ENCODE measurements around the gene ITIH4. TPM values are rescaled to one million over a fixed set of nuclear protein-coding genes. Genes with fewer than 3 reads are reported as not detected.

ITIH4 gene
- total and polyA plus RNA-seq, 2 of the 13 experiments (the other 11 are each of a cell fraction or from before 2014, with no cell fraction given) = 2.7 to 5.3 TPM

DNA sequence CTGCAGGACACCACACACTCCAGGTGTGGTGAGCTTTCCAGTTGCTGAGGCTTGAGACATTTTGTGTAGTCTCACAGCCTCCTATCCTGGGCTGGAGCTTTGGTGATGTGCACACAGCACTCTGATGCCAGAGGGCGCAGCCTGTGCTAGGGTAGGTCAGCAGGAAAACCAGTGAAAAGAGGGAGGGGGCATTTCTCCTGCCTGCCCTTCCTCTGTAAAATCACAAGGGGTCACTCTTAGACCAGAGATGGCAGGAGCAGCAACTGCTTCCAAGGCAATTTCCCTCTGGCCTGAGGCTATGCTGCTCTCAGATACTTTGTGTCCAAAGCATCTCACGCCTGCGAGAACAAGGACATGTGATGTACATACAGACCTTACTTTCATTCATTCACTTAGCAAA, 20.9 kb upstream of the ITIH4 start (continued):
- TF ChIP-seq, protein P1, sequence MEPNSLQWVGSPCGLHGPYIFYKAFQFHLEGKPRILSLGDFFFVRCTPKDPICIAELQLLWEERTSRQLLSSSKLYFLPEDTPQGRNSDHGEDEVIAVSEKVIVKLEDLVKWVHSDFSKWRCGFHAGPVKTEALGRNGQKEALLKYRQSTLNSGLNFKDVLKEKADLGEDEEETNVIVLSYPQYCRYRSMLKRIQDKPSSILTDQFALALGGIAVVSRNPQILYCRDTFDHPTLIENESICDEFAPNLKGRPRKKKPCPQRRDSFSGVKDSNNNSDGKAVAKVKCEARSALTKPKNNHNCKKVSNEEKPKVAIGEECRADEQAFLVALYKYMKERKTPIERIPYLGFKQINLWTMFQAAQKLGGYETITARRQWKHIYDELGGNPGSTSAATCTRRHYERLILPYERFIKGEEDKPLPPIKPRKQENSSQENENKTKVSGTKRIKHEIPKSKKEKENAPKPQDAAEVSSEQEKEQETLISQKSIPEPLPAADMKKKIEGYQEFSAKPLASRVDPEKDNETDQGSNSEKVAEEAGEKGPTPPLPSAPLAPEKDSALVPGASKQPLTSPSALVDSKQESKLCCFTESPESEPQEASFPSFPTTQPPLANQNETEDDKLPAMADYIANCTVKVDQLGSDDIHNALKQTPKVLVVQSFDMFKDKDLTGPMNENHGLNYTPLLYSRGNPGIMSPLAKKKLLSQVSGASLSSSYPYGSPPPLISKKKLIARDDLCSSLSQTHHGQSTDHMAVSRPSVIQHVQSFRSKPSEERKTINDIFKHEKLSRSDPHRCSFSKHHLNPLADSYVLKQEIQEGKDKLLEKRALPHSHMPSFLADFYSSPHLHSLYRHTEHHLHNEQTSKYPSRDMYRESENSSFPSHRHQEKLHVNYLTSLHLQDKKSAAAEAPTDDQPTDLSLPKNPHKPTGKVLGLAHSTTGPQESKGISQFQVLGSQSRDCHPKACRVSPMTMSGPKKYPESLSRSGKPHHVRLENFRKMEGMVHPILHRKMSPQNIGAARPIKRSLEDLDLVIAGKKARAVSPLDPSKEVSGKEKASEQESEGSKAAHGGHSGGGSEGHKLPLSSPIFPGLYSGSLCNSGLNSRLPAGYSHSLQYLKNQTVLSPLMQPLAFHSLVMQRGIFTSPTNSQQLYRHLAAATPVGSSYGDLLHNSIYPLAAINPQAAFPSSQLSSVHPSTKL (CRISPR knock-in tag; IDR thresholded peaks at IDR 0.05) = peak; percentile 36; the same call in 1 of the 2 replicates
- TF ChIP-seq ERF (CRISPR knock-in tag; IDR thresholded peaks at IDR 0.05) = peak; percentile 62; the same call in 1 of the 2 replicates
- no peak for TF ChIP-seq KMT2A (CRISPR knock-in tag; IDR thresholded peaks at IDR 0.05)
- TF ChIP-seq GTF2F1 (IDR thresholded peaks at IDR 0.05; ENCODE audit: low read length) = no peak
- TF ChIP-seq ZFP41 (CRISPR knock-in tag; IDR thresholded peaks at IDR 0.05; ENCODE audit: borderline replicate concordance) = no peak
- peak; percentile 36 for TF ChIP-seq TEAD3 (CRISPR knock-in tag; optimal IDR thresholded peaks at IDR 0.05; ENCODE audit: borderline replicate concordance)
- TF ChIP-seq IRF2 (CRISPR knock-in tag; IDR thresholded peaks at IDR 0.05) = peak; percentile 44; the same call in 1 of the 2 replicates
- TF ChIP-seq, protein P2, sequence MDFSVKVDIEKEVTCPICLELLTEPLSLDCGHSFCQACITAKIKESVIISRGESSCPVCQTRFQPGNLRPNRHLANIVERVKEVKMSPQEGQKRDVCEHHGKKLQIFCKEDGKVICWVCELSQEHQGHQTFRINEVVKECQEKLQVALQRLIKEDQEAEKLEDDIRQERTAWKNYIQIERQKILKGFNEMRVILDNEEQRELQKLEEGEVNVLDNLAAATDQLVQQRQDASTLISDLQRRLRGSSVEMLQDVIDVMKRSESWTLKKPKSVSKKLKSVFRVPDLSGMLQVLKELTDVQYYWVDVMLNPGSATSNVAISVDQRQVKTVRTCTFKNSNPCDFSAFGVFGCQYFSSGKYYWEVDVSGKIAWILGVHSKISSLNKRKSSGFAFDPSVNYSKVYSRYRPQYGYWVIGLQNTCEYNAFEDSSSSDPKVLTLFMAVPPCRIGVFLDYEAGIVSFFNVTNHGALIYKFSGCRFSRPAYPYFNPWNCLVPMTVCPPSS (IDR thresholded peaks at IDR 0.05) = no peak
- no peak for TF ChIP-seq ZNF570 (CRISPR knock-in tag; IDR thresholded peaks at IDR 0.05; ENCODE audit: borderline replicate concordance)
- TF ChIP-seq, protein P3, sequence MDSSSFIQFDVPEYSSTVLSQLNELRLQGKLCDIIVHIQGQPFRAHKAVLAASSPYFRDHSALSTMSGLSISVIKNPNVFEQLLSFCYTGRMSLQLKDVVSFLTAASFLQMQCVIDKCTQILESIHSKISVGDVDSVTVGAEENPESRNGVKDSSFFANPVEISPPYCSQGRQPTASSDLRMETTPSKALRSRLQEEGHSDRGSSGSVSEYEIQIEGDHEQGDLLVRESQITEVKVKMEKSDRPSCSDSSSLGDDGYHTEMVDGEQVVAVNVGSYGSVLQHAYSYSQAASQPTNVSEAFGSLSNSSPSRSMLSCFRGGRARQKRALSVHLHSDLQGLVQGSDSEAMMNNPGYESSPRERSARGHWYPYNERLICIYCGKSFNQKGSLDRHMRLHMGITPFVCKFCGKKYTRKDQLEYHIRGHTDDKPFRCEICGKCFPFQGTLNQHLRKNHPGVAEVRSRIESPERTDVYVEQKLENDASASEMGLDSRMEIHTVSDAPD (CRISPR knock-in tag; IDR thresholded peaks at IDR 0.05) = no peak
- TF ChIP-seq RXRA (CRISPR knock-in tag; IDR thresholded peaks at IDR 0.05) = 0 out of 2 replicates have a peak, but pooled peaks have one; percentile 35
- TF ChIP-seq TRIM24 (CRISPR knock-in tag; IDR thresholded peaks at IDR 0.05) = no peak
- TF ChIP-seq NONO (IDR thresholded peaks at IDR 0.05) = no peak
- TF ChIP-seq NONO (CRISPR knock-in tag; conservative IDR thresholded peaks at IDR 0.05) = no peak
- no peak for TF ChIP-seq NR2F6 (IDR thresholded peaks at IDR 0.05)
- peak; percentile 31; the same call in 1 of the 2 replicates for TF ChIP-seq NR2F6 (CRISPR knock-in tag; IDR thresholded peaks at IDR 0.05)
- peak; percentile 39; the same call in 1 of the 2 replicates for TF ChIP-seq RXRB (CRISPR knock-in tag; IDR thresholded peaks at IDR 0.05; ENCODE audit: borderline replicate concordance)
- peak; percentile 72 for TF ChIP-seq TGIF2 (CRISPR knock-in tag; IDR thresholded peaks at IDR 0.05)
- TF ChIP-seq REPIN1 (CRISPR knock-in tag; IDR thresholded peaks at IDR 0.05; ENCODE audit: borderline replicate concordance, low read depth) = 0 out of 2 replicates have a peak, but pooled peaks have one; percentile 55
- TF ChIP-seq, protein P4, sequence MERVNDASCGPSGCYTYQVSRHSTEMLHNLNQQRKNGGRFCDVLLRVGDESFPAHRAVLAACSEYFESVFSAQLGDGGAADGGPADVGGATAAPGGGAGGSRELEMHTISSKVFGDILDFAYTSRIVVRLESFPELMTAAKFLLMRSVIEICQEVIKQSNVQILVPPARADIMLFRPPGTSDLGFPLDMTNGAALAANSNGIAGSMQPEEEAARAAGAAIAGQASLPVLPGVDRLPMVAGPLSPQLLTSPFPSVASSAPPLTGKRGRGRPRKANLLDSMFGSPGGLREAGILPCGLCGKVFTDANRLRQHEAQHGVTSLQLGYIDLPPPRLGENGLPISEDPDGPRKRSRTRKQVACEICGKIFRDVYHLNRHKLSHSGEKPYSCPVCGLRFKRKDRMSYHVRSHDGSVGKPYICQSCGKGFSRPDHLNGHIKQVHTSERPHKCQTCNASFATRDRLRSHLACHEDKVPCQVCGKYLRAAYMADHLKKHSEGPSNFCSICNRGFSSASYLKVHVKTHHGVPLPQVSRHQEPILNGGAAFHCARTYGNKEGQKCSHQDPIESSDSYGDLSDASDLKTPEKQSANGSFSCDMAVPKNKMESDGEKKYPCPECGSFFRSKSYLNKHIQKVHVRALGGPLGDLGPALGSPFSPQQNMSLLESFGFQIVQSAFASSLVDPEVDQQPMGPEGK (CRISPR knock-in tag; IDR thresholded peaks at IDR 0.05) = peak; percentile 51; the same call in 1 of the 2 replicates
- no peak for TF ChIP-seq PCBP1 (IDR thresholded peaks at IDR 0.05; ENCODE audit: borderline replicate concordance, low read depth, low read length)
- TF ChIP-seq BCL6 (CRISPR knock-in tag; IDR thresholded peaks at IDR 0.05) = 0 out of 2 replicates have a peak, but pooled peaks have one; percentile 30
- peak; percentile 98 for TF ChIP-seq SMC3 (IDR thresholded peaks at IDR 0.05; ENCODE audit: low read length)
- peak; percentile 51; the same call in 1 of the 2 replicates for TF ChIP-seq ZNF331 (CRISPR knock-in tag; IDR thresholded peaks at IDR 0.05)

All from HepG2 (cell line).